CD8-positive, alpha-beta memory T cell (primary cell): ENCODE measurements around the gene RBM12. TPM values are rescaled to one million over a fixed set of nuclear protein-coding genes. Genes with fewer than 3 reads are reported as not detected.

Source experiments
- CTCF ChIA-PET: fragments of 350-600 bp; sonication (Branson Sonifier 250); formaldehyde crosslinking; loops from one replicate; lab custom pipeline; 2021; ENCODE audit warnings: antibody characterized with exemption; lab: Charles Lee
- POLR2A ChIA-PET: fragments of 350-600 bp; sonication (Branson Sonifier 250); formaldehyde crosslinking; loops from one replicate; lab custom pipeline; 2021; ENCODE audit warnings: antibody characterized with exemption; lab: Charles Lee
- DNase-seq, 5 donors: peaks; one replicate each; pipeline versions ENCODE4 v3.0.0 to v3.0.0-alpha.2; 2020 to 2022; ENCODE audit warnings: mixed read lengths in 1 of 5
- H3K27ac ChIP-seq: one replicate; pipeline ENCODE4 v1.7.0; 2013; ENCODE audit warnings: low read depth, mild to moderate bottlenecking, low read length, moderate library complexity
- H3K27me3 ChIP-seq: 2 replicates; pipeline ENCODE4 v1.7.0; 2013; ENCODE audit warnings: low read length, mild to moderate bottlenecking; ENCODE audit not compliant: insufficient read depth, poor library complexity, severe bottlenecking
- H3K36me3 ChIP-seq: 2 replicates; pipeline ENCODE4 v1.7.0; 2013; ENCODE audit warnings: mild to moderate bottlenecking, low read length, moderate library complexity; ENCODE audit not compliant: insufficient read depth
- H3K4me1 ChIP-seq: 2 replicates; pipeline ENCODE4 v1.7.0; 2013; ENCODE audit warnings: mild to moderate bottlenecking, low read length, moderate library complexity; ENCODE audit not compliant: insufficient read depth
- H3K4me3 ChIP-seq: 2 replicates; pipeline ENCODE4 v1.7.0; 2013; ENCODE audit warnings: mild to moderate bottlenecking, low read length
- H3K9me3 ChIP-seq: 2 replicates; pipeline ENCODE4 v1.7.0; 2013; ENCODE audit warnings: mild to moderate bottlenecking, low read length
- H3K27ac Mint-ChIP-seq, 8 donors: one replicate each; pipeline ENCODE4 v1.8.0; 2020 to 2021; ENCODE audit warnings: mixed read lengths in 8 of 8, mild to moderate bottlenecking in 6 of 8, inconsistent platforms in 3 of 8, moderate library complexity in 3 of 8
- H3K27me3 Mint-ChIP-seq, 2 donors: one replicate each; pipeline ENCODE4 v1.8.0; 2020 to 2021; ENCODE audit warnings: mixed read lengths in 2 of 2, mild to moderate bottlenecking in 1 of 2, moderate library complexity in 1 of 2
- H3K36me3 Mint-ChIP-seq, 3 donors: one replicate each; pipeline ENCODE4 v1.8.0; 2020 to 2021; ENCODE audit warnings: mixed read lengths in 3 of 3, inconsistent platforms in 1 of 3, mild to moderate bottlenecking in 1 of 3
- H3K4me1 Mint-ChIP-seq, 3 donors: one replicate each; pipeline ENCODE4 v1.8.0; 2020 to 2021; ENCODE audit warnings: mixed read lengths in 3 of 3, inconsistent platforms in 1 of 3, mild to moderate bottlenecking in 1 of 3
- H3K4me3 Mint-ChIP-seq, 7 donors: one replicate each; pipeline ENCODE4 v1.8.0; 2020 to 2021; ENCODE audit warnings: mixed read lengths in 7 of 7, mild to moderate bottlenecking in 6 of 7, moderate library complexity in 4 of 7, inconsistent platforms in 2 of 7
- H3K9me3 Mint-ChIP-seq, 5 donors: one replicate each; pipeline ENCODE4 v1.8.0; 2020 to 2022; ENCODE audit warnings: mixed read lengths in 5 of 5, mild to moderate bottlenecking in 3 of 5, moderate library complexity in 2 of 5, inconsistent platforms in 1 of 5
- polyA plus RNA-seq: library from polyadenylated mRNA; unstranded; fragments of 300-500 nt; fragmentation: Illumina TruSeq; gene quantifications from one replicate; pipeline ENCODE4 v1.2.3, GENCODE V29; 2021
- total RNA-seq, 2 experiments: library from RNA; stranded (reverse); gene quantifications; one replicate each; pipeline ENCODE4 v1.2.3, GENCODE V29; 2021

Gene RBM12
- total and polyA plus RNA-seq, 3 experiments from 2014 or later, result 46.1 to 110 (median 103) TPM

DNA sequence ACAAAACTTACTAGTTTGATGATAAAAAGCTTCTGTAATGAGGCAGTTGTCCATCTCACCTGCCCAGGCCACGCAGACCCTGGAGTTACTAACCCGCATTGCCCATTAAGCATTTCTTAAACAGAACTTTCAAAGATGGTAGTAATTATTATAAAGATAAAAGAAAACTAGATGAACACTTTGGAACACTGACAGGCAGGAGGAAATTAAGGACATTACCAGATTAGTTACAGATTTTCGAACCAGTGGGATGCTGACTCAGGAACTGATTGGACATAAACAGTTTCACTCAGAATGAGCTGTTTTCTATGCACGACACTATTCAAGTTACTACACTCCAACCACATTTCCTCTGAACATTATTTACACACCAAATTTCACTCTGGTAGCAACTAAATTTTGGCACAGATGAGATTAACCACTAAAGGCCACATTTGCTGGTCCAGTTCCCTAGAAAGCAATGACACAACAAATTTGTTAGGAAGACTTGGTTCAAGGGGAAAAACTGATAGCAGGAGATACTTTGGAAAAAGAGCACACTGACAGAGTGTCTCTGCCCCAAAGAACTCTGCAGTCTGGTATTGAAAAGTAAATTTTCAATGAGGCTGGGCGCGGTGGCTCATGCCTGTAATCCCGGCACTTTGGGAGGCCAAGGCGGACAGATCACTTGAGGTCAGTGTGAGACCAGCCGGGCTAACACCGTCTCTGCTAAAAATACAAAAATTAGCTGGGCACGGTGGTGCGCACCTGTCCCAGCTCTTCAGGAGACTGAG, 37.5 kb upstream of the RBM12 start:
- Mint-ChIP-seq H3K36me3 (peaks cover 11 to 72% (median 15%) of the 10 kb centered on the region in 3 donors), H3K4me1 (peaks cover 36 to 53% (median 52%) of the 10 kb centered on the region in 3 donors), H3K4me3 (peak overlapping the region in 4 of 7 donors; percentile 24 to 80 (median 41)), H3K27ac (peak overlapping the region; percentile 10 to 92 (median 62)), H3K27me3 (peaks cover 0 to 4% of the 10 kb centered on the region in 2 donors), H3K9me3 (peaks cover 0 to 2% (median 0%) of the 10 kb centered on the region in 5 donors)
- H3K27ac ChIP-seq, result no peak overlapping the region
- H3K4me3 ChIP-seq, result no peak overlapping the region
- POLR2A ChIA-PET, result interaction anchor here (0.7 to 1.5 kb wide), 4 partner anchors 11 to 248 kb away, joined by 3 to 4 read pairs (median 3); no protein-coding TSS in a partner anchor
- CTCF ChIA-PET, result interaction anchor here (1.2 to 1.5 kb wide), 2 partner anchors 40 to 253 kb away, joined by 3 read pairs; partner anchors contain the start of gene RBM39
- no peaks in the 10 kb centered on the region for H3K27me3 ChIP-seq
- H3K36me3 ChIP-seq, result peaks cover 31% of the 10 kb centered on the region
- no peaks in the 10 kb centered on the region for H3K9me3 ChIP-seq
- peaks cover 21% of the 10 kb centered on the region for H3K4me1 ChIP-seq
- DNase-seq, result peak in 1 of 5 donors; percentile 43

GRCh38 chr20:35700625-35701148, 36.0 kb upstream of the RBM12 start:
- Mint-ChIP-seq H3K36me3 (peaks cover 9 to 66% (median 15%) of the 10 kb centered on the region in 3 donors), H3K27ac (peak overlapping the region; percentile 87 to 98 (median 96)), H3K4me1 (peaks cover 37 to 60% (median 58%) of the 10 kb centered on the region in 3 donors), H3K27me3 (peaks cover 0 to 2% of the 10 kb centered on the region in 2 donors), H3K4me3 (peak overlapping the region; percentile 41 to 96 (median 94)), H3K9me3 (peaks cover 0 to 2% (median 0%) of the 10 kb centered on the region in 5 donors)
- no peaks in the 10 kb centered on the region for H3K9me3 ChIP-seq
- DNase-seq, result no peak
- H3K27me3 ChIP-seq, result no peaks in the 10 kb centered on the region
- POLR2A ChIA-PET, result interaction anchor here (0.6 to 2.3 kb wide), 5 partner anchors 37 to 1185 kb away, joined by 3 to 19 read pairs (median 8); partner anchors contain the start of genes DYNLRB1, RBM39 and SCAND1
- CTCF ChIA-PET, result interaction anchor here (1.6 to 2.7 kb wide), 2 partner anchors 42 to 100 kb away, joined by 5 to 10 read pairs; partner anchors contain the start of gene RBM39
- H3K4me1 ChIP-seq, result peaks cover 21% of the 10 kb centered on the region
- H3K4me3 ChIP-seq, result no peak overlapping the region
- H3K27ac ChIP-seq, result peak overlapping the region; percentile 94
- peaks cover 23% of the 10 kb centered on the region for H3K36me3 ChIP-seq

DNA sequence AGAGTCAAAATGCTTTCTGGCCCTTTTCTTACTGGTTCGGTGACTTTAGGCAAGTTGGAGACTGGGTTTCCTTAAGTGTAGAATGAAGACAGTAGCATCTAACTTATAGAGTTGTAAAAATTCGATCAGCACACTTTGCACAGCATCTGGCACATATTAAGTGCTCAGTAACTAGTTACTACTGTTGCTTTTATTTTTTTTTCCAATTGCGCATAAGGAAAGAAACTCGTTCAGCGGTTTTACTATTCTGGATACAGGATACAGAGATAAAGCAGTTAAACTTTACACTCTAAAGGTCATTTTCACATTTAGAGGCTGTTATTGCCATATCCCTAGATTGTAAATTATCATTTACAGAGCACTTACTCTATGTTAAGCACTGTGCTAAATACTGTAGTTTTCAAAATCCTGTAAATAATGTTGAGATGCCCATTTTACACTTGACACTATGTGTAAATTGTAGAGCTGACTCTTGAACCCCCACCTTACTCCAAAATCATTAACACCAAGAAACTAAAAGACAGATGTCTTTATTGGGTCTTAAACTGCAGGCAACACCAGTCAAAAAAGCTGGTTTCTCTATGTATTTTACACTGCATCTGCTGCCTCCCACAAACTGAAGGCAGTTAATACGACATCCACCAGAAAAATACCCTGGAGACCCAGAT, 35.4 kb upstream of the RBM12 start:
- ChIA-PET CTCF (interaction anchor here (1.6 to 2.7 kb wide), 2 partner anchors 42 to 99 kb away, joined by 5 to 10 read pairs; partner anchors contain the start of gene RBM39), POLR2A (interaction anchor here (0.6 to 2.3 kb wide), 6 partner anchors 9 to 1184 kb away, joined by 3 to 19 read pairs (median 6); partner anchors contain the start of genes DYNLRB1, RBM39 and SCAND1)
- peak overlapping the region; percentile 94 for H3K27ac ChIP-seq
- H3K4me1 ChIP-seq, result peaks cover 21% of the 10 kb centered on the region
- Mint-ChIP-seq H3K4me3 (peak overlapping the region; percentile 87 to 96 (median 94)), H3K27ac (peak overlapping the region; percentile 92 to 98 (median 97)), H3K9me3 (peaks cover 0 to 2% (median 0%) of the 10 kb centered on the region in 5 donors), H3K4me1 (peaks cover 37 to 64% (median 62%) of the 10 kb centered on the region in 3 donors), H3K36me3 (peaks cover 12 to 66% (median 15%) of the 10 kb centered on the region in 3 donors), H3K27me3 (peaks cover 0 to 2% of the 10 kb centered on the region in 2 donors)
- H3K27me3 ChIP-seq, result no peaks in the 10 kb centered on the region
- H3K9me3 ChIP-seq, result no peaks in the 10 kb centered on the region
- H3K4me3 ChIP-seq, result peak overlapping the region; percentile 93
- DNase-seq, result no peak
- peaks cover 17% of the 10 kb centered on the region for H3K36me3 ChIP-seq

DNA sequence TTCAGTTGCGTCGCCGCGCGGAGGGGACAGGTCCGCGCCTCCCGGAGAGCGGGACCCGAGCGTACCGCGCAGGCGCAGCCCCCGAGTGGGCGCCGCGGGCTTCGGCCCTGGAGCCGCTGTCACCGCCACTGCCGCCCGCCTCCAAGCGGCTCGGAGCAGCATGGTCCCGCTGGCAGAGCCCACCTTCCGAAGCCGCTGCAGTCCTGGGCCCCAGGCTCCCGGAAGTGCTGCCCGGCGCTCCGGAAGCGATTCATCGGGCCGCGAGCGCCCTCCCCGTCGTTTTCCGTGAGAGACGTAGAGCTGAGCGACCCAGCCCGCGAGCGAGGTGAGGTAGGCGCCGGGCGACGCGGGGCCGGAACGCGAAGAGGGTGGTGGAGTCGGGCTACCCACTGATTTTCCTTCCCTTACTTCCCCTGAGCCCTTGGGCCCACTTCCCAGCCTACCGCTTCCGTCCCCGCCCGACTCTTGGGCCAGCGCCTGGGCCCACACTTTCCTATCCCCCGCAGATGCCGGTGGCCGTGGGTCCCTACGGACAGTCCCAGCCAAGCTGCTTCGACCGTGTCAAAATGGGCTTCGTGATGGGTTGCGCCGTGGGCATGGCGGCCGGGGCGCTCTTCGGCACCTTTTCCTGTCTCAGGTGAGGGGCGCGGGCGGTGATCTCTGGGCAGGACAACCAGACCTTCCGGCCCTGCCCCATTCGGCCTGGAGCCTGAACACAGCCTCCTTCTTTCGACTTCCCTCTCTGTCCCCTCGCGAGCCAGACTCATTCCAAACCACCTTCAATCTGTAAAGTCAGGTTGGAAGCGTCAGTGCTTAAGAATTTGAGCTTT, 34.6 kb upstream of the RBM12 start, which contains the start of the genes NFS1 and ROMO1:
Gene NFS1, minus strand, starts transcription at position 226 of the 830 bp plus-strand sequence. Its CDS starts 64 bp downstream, at position 162.
Gene ROMO1, plus strand, starts transcription at position 279 of the 830 bp plus-strand sequence. Its CDS starts 228 bp downstream, at position 507.
- peaks cover 0 to 2% (median 0%) of the 10 kb centered on the region in 5 donors for H3K9me3 Mint-ChIP-seq
- Histone ChIP-seq H3K27me3 (no peaks in the 10 kb centered on the region), H3K36me3 (peaks cover 10% of the 10 kb centered on the region), H3K9me3 (no peaks in the 10 kb centered on the region), H3K27ac (peak within 1 kb of the TSS; percentile 94), H3K4me1 (peaks cover 21% of the 10 kb centered on the region), H3K4me3 (peak within 1 kb of the TSS; percentile 93)
- H3K4me1 Mint-ChIP-seq, result peaks cover 34 to 59% (median 58%) of the 10 kb centered on the region in 3 donors
- peak; percentile 81 to 92 (median 82) for DNase-seq
- H3K36me3 Mint-ChIP-seq, result peaks cover 8 to 63% (median 10%) of the 10 kb centered on the region in 3 donors
- POLR2A ChIA-PET, result interaction anchor here (0.6 to 2.3 kb wide), 8 partner anchors 9 to 255 kb away, joined by 3 to 19 read pairs (median 4); partner anchors contain the start of genes RBM39 and SCAND1
- CTCF ChIA-PET, result interaction anchor here (0.6 to 2.7 kb wide), 2 partner anchors 80 to 98 kb away, joined by 3 to 10 read pairs; no protein-coding TSS in a partner anchor
- peak within 1 kb of the TSS; percentile 87 to 96 (median 94) for H3K4me3 Mint-ChIP-seq
- peaks cover 0 to 2% of the 10 kb centered on the region in 2 donors for H3K27me3 Mint-ChIP-seq
- H3K27ac Mint-ChIP-seq, result peak within 1 kb of the TSS; percentile 92 to 98 (median 97)

GRCh38 chr20:35698298-35699126, 33.8 kb upstream of the RBM12 start:
- Mint-ChIP-seq H3K9me3 (peaks cover 0 to 2% (median 0%) of the 10 kb centered on the region in 5 donors), H3K4me3 (peak overlapping the region; percentile 87 to 96 (median 94)), H3K4me1 (peaks cover 32 to 54% (median 50%) of the 10 kb centered on the region in 3 donors), H3K27ac (peak overlapping the region; percentile 91 to 98 (median 92)), H3K36me3 (peaks cover 3 to 55% (median 7%) of the 10 kb centered on the region in 3 donors), H3K27me3 (peaks cover 0 to 2% of the 10 kb centered on the region in 2 donors)
- peak in 1 of 5 donors; percentile 49 for DNase-seq
- ChIA-PET CTCF (interaction anchor here (0.6 kb wide), 1 partner anchor 79 kb away, joined by 3 read pairs; no protein-coding TSS in a partner anchor), POLR2A (interaction anchor here (0.7 to 2.3 kb wide), 5 partner anchors 10 to 75 kb away, joined by 3 to 19 read pairs (median 8); partner anchors contain the start of gene RBM39)
- Histone ChIP-seq H3K4me1 (peaks cover 21% of the 10 kb centered on the region), H3K27ac (peak overlapping the region; percentile 94), H3K27me3 (no peaks in the 10 kb centered on the region), H3K4me3 (peak overlapping the region; percentile 93), H3K36me3 (peaks cover 2% of the 10 kb centered on the region), H3K9me3 (no peaks in the 10 kb centered on the region)

- H3K4me1 ChIP-seq, result peaks cover 21% of the 10 kb centered on the region
- CTCF ChIA-PET, result no interaction called here
- POLR2A ChIA-PET, result no interaction called here
- no peaks in the 10 kb centered on the region for H3K36me3 ChIP-seq
- peak overlapping the region; percentile 94 for H3K27ac ChIP-seq
- peaks cover 0 to 54% (median 6%) of the 10 kb centered on the region in 3 donors for H3K36me3 Mint-ChIP-seq
- H3K9me3 Mint-ChIP-seq, result peaks cover 0 to 2% (median 0%) of the 10 kb centered on the region in 5 donors
- peak in 1 of 5 donors; percentile 21 for DNase-seq
- peaks cover 0 to 2% of the 10 kb centered on the region in 2 donors for H3K27me3 Mint-ChIP-seq
- H3K4me1 Mint-ChIP-seq, result peaks cover 30 to 53% (median 46%) of the 10 kb centered on the region in 3 donors
- H3K9me3 ChIP-seq, result no peaks in the 10 kb centered on the region
- H3K27ac Mint-ChIP-seq, result peak overlapping the region; percentile 5 to 98 (median 92)
- no peaks in the 10 kb centered on the region for H3K27me3 ChIP-seq
- H3K4me3 Mint-ChIP-seq, result peak overlapping the region; percentile 87 to 96 (median 94)
- peak overlapping the region; percentile 93 for H3K4me3 ChIP-seq
Observed at GRCh38 chr20:35697696-35698297, 33.1 kb upstream of the RBM12 start.
